NCI-H1694 treated with DMSO at 0.1 percent for 48 hours (cell line): ENCODE results near the gene C4BPB.

Experiments
- DNase-seq: peaks from one replicate; lab custom pipeline; 2025; lab: John Stamatoyannopoulos, UW

C4BPB gene

DNA sequence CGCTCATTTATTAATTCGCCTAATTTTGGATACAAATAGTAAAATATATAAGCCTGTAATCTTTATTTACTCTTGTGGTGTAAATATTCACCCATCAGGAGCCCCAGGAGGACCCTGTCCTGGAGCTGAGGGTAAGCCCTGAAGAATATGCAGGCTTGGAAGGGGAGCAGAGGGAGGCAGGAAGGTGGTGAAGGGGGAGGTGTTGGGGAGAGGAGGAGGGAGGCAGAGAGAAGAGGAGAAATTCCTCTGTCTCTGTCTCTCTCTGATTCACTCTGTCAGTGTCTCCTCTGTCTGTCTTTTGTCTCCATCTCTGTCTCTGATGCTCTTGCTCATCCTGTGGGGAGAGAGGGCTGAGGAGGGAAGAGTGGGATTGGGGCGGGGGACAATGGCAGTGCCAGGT lies 2.8 kb upstream of the C4BPB start:
- no peak for DNase-seq

- DNase-seq = no peak
Measured at GRCh38 chr1:207088161-207088560, 499 bp upstream of the C4BPB start.

DNA sequence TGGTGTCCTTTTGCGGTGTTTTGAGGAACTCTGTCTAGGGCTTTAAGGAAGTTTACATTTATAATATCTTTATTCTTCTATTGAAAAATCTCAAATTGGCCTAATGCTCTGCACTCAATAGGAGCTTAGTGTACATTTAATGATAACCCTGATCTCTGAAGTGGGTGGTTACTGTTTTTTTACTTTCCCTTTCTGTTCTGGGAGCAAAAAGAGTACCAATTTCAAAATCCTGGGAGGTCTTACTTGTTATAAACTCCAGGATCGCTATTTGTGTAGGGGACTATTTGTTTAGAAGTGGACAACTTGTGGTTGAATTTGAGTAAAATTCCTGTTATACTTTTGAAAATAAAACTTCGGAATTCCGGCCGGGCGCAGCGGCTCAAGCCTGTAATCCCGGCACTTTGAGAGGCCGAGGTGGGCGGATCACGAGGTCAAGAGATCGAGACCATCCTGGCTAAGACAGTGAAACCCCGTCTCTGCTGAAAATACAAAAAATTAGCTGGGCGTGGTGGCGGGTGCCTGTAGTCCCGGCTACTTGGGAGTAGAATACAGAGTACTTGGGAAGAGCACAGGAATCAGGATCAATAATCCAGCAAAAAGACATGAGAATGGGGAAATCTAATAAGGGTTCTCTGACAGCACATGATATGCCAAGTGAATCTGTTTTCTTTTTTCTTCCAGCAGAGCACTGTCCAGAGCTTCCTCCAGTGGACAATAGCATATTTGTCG lies 1.1 kb downstream of the C4BPB start:
- no peak for DNase-seq

DNA sequence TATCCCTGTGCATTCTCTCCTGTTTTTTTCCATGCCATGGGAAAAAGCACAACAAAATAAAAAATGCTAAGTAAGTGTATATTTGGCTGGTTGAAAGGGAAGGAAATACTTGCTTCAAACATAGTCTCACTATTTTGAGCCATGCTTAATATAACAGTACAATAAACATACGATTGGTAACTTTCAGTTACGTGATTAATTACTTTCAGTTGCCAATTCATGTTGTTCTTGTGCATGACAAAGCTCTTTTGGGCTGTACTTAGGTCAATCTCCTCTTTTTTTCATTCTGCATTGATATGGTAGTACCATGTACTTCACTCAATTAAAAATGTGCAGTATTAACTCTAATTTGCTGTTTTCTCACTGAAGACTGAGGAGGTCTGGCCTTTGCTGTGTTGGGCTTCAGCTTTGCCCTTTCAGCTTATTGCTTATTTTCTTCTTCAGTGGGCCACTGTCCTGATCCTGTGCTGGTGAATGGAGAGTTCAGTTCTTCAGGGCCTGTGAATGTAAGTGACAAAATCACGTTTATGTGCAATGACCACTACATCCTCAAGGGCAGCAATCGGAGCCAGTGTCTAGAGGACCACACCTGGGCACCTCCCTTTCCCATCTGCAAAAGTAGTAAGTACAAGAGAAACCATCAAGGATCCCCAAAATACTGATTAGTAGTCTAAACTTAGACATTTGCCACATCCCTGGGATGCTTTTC lies 2.7 kb downstream of the C4BPB start:
- no peak for DNase-seq

- no peak for DNase-seq
Measured at GRCh38 chr1:207093944-207094343, 5.3 kb downstream of the C4BPB start.

GRCh38 chr1:207097871-207098324 lies 9.2 kb downstream of the C4BPB start:
- no peak for DNase-seq

DNA sequence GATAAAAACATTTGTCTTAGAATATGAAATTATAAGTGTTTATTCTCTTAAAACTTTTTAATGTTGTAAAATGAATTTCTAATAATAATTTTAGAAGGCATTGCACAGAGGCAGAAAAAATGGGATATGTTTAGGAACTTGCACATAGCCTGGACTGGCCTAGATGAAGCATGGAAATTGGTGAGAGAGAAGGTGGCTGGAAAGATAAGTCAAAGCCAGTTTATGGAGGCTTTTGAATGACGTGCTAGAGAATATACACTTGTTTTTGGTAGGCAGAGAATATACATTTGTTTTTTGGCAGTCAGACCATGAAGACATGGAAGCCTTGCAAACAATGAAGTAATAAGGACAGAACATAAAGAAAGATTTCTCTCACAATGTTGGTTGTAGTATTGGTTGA lies 13.1 kb downstream of the C4BPB start:
- no peak for DNase-seq

GRCh38 chr1:207102146-207102545 lies 13.5 kb downstream of the C4BPB start:
- DNase-seq = no peak

DNA sequence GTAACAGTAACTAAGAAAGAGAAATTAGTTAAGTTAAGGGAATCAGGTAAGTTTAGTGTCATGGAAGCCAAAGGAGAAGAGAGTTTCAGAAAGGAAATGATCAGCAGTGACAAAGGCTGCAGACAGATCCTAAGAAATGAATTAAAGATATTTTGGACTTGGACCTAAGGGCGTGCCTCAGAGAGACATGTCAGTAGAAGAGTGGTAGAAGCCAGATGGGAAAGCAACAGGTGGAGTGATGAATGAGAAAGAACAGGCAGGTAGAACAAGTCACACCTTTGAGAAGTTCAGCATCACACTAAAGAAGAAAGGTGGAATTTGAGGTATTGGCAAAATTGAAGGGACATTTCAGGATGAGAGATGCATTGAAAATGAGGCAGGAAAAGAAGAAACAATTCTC lies 14.0 kb downstream of the C4BPB start:
- no peak for DNase-seq

DNA sequence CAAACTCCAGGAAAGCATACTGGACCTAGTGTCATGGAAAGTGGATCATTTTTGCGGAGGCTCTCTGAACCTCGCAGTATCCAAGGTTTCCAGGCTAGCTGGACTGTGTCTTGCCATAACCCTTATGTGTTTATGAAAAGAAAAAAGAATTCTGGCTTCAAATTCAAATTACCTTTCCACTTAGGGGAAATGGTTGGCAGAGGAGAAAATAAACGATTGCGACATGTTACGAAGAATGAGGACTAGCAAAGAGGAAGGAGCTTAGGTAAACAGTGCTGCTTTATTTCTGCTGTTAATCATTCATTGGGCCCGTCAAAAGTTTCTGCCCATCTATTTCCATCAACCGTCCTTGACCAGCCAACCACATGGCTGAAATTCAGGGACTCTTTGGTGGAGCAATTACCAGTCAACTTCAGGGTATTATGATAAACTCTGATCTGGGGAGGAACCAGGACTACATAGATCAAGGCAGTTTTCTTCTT lies 15.3 kb downstream of the C4BPB start, which contains the start of gene C4BPA:
TSS of gene C4BPA (plus strand) at position 342 of the 482 bp plus-strand sequence. CDS start 8,793 bp downstream, outside the sequence.
- DNase-seq = no peak

GRCh38 chr1:207109004-207109403 lies 20.3 kb downstream of the C4BPB start:
- DNase-seq = no peak

DNA sequence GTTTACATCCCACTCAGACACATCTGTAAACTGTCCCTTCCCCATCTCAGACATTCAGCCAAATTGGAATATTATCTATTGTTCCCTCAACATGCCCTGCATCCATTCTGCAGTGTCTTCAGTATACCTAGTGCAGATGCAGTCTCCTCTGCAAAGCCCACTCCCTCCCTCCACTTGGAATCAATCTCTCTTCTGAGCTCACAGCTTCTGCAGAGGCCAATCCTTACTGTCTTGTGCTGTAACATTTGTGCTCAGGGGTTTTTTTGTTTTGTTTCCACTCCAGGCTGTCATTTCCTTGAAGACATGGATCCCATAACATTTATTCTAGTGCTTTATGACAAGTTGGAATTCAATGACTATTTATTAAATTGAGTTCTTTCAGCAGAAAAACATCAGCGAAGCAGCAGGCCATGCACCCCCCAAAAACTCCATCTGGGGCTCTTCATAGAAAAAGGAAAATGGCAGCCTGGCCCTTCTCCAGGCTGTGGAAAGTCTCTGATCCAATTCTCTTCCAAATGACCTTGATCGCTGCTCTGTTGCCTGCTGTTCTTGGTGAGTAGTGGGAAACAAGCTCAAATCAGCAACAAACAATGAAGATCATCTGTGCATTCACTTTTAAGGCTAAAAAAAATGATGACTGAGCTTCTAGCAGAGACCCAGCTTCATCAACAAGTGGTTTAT lies 24.1 kb downstream of the C4BPB start:
- DNase-seq = no peak

GRCh38 chr1:207115269-207115668 lies 26.6 kb downstream of the C4BPB start:
- DNase-seq = no peak

- no peak for DNase-seq
Measured at GRCh38 chr1:207124389-207124788, 35.7 kb downstream of the C4BPB start.

DNA sequence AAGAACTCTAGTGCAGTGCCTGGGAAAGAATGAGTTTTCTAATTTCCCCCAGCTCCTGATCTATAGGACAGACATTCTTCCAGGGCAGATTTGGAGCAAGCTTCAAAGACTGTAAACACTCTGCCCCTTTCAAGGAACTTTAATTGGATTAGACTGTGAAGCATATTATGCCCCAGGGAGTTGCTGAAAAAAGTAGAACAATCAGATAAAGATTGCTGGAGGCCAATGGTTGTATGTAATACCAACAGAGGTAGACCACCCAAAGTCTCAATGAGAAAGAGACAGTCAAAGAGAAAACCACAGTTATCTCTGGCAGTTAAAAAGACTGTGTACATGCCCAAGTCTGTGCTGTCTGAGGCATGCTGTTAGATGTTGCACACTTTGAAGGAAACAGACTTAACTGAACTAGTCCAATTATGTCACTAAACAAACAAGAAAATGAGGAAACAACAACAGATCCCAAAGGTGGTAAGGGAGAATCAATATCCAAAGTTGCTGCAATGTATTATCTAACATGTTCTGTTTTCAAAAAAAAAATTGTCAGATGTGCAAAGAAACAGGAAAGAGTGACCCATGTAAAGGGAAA lies 39.8 kb downstream of the C4BPB start:
- DNase-seq = no peak

DNA sequence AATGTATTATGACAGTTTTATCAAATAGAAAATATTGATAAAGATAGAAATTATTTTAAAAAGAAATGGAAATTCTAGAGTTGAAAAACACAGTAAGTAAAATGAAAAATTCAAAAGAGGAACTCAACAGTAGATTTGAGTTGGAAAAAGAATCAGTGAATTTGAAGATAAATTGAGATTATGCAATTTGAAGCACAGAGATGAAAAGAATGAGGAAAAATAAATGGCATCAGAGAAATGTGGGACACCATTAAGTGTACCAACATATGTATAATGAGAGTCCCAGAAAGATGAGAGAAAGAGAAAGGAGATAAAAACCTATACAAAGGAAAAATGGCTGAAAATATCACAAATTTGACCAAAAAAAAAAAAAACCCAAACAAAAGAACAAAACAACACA lies 40.4 kb downstream of the C4BPB start:
- DNase-seq = no peak

GRCh38 chr1:207130252-207131036 lies 41.8 kb downstream of the C4BPB start:
- no peak for DNase-seq

DNA sequence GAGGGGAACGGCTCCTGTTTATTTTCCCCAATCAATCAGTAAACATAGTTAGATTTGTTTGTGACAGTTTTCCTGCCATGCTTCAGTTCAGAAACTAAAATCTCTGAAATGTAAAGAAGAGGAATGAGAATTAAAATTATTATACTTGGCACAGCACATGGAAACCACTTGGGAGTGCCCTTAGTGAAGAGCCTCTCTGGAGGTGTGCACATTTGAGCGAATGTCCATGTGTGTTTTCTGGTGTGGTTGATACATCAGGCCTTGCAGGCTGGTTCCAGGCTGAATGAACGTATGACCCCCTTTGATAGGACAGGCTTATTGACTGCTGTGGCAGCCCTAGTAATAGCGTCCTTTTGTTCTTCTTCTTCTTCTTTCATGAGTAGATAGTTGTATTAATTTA lies 42.5 kb downstream of the C4BPB start:
- DNase-seq = no peak

DNA sequence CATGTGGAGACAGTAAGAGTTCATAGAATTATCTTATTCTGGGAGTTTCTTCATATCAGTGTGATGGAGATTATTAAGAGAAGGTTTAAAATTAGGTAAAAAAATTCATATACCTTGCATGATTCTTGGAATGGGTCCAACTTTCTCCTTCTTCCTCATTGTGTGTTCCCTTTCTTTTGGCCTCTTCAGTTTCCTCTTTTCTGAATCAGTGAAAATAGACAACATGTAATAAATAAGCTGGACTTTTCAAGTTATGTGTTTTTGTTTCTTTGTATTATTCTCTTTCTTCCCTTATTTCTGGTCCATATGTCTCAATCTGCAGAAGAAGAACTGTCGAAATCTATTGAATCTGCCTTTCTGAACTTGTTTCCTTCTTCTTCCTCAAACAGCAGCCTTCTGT lies 45.9 kb downstream of the C4BPB start:
- no peak for DNase-seq

DNA sequence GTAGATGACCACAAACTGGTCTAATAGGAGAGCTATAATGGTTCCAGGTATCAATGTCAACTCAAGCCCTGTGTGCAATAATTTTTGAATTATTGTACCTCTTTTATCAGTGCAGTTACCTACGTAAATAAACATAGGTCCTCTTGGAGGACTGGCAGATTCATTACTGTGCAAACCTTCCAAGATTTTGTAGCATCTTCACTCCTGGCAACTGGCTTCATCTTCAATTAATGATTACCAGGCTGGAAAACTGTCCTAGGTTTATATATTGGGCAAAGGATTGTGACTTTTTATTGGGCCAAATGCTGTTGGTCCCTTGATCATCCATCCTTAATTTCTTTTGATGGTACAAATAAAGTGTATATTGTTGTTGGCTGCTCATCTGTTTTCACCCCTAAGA lies 51.0 kb downstream of the C4BPB start:
- no peak for DNase-seq

GRCh38 chr1:207140536-207140935 lies 51.9 kb downstream of the C4BPB start:
- no peak for DNase-seq
